GM18505 (cell line): ENCODE data around the gene VTN.

ENCODE experiments used
- ATAC-seq: cut with Tn5 transposase; IDR thresholded peaks from one replicate; pipeline ENCODE4 v1.9.1; 2021; ENCODE audit not compliant: unreplicated experiment
- POLR2A ChIP-seq: IDR thresholded peaks from 4 replicates; pipeline ENCODE4 v1.6.1; 2011; ENCODE audit warnings: borderline replicate concordance; ENCODE audit not compliant: insufficient read depth, insufficient read length; ENCODE audit errors: extremely low read depth

Gene VTN

GRCh38 chr17:28335201-28335958 lies 34.7 kb downstream of the VTN start, which contains the start of the genes IFT20 and TNFAIP1:
Gene IFT20, minus strand, starts transcription at chr17:28335472. Its CDS starts 3,487 bp downstream, at chr17:28331985.
Gene TNFAIP1, plus strand, starts transcription at chr17:28335761. Its CDS starts 3,761 bp downstream, at chr17:28339522.
- peak; percentile 94 for ATAC-seq
- TF ChIP-seq POLR2A: peak; percentile 82

GRCh38 chr17:28334666-28335200 lies 35.4 kb downstream of the VTN start:
- TF ChIP-seq POLR2A: no peak
- no peak for ATAC-seq

- TF ChIP-seq POLR2A: no peak
- no peak for ATAC-seq
These were observed 35.9 kb downstream of the VTN start for GRCh38 chr17:28334171-28334570.

- TF ChIP-seq POLR2A: no peak
- no peak for ATAC-seq
These were observed 36.9 kb downstream of the VTN start for GRCh38 chr17:28333083-28333746.

- no peak for ATAC-seq
These were observed 38.2 kb downstream of the VTN start for GRCh38 chr17:28331891-28332420.

GRCh38 chr17:28330671-28331070 lies 39.4 kb downstream of the VTN start:
- no peak for TF ChIP-seq POLR2A
- ATAC-seq: no peak

More at GRCh38 chr17:28331891-28332420, 38.2 kb downstream of the VTN start:
- TF ChIP-seq POLR2A: no peak

GRCh38 chr17:28328325-28328724 lies 41.8 kb downstream of the VTN start:
- no peak for TF ChIP-seq POLR2A
- ATAC-seq: no peak

- ATAC-seq: no peak
- TF ChIP-seq POLR2A: no peak
These were observed 42.4 kb downstream of the VTN start for GRCh38 chr17:28327709-28328108.

- ATAC-seq: no peak
- no peak for TF ChIP-seq POLR2A
These were observed 43.0 kb downstream of the VTN start for GRCh38 chr17:28327031-28327607.

- no peak for TF ChIP-seq POLR2A
- no peak for ATAC-seq
These were observed 44.0 kb downstream of the VTN start for GRCh38 chr17:28326114-28326513.

GRCh38 chr17:28325211-28325610 lies 44.9 kb downstream of the VTN start:
- TF ChIP-seq POLR2A: no peak
- no peak for ATAC-seq

- TF ChIP-seq POLR2A: no peak
- ATAC-seq: no peak
These were observed 45.3 kb downstream of the VTN start for GRCh38 chr17:28324781-28325180.

- no peak for TF ChIP-seq POLR2A
- ATAC-seq: no peak
These were observed 45.8 kb downstream of the VTN start for GRCh38 chr17:28324267-28324745.
